ENCODE measurements around the gene HAUS3. TPM values are rescaled to one million over a fixed set of nuclear protein-coding genes. Genes with fewer than 3 reads are reported as not detected.

Gene HAUS3
- total RNA-seq, 1 experiment from 2014 or later, result 9.5 TPM

- peak overlapping the region; percentile 51; the same call in 1 of the 2 replicates for H2AFZ ChIP-seq (ENCODE audit: low read length)
- no peaks in the 10 kb centered on the region for H3K36me3 ChIP-seq (ENCODE audit: low read depth, low read length)
- H3K9me3 ChIP-seq (ENCODE audit: low read length), result no peaks in the 10 kb centered on the region
- H3K9me2 ChIP-seq (replicated peaks; ENCODE audit: low read length), result no peaks in the 10 kb centered on the region
- H3K27ac ChIP-seq (ENCODE audit: low read length), result no peak overlapping the region
- H3K9ac ChIP-seq (ENCODE audit: low read length), result peak overlapping the region; percentile 61
- DNase-seq, result peak; percentile 95
- BruUV-seq (replicated peaks), result no TSS peak
- peaks cover 8% of the 10 kb centered on the region; the same call in 1 of the 2 replicates for H3K4me1 ChIP-seq (ENCODE audit: insufficient read depth, low read length)
- TF ChIP-seq EZH2 (IDR thresholded peaks at IDR 0.05; ENCODE audit: low read length, unreplicated experiment), result no peak
- TF ChIP-seq CTCF (conservative IDR thresholded peaks at IDR 0.05; ENCODE audit: low read depth, low read length), result no peak
- no peak for TF ChIP-seq EZH2phosphoT487 (IDR thresholded peaks at IDR 0.05; ENCODE audit: borderline replicate concordance, low read length)
- intact Hi-C loops (cut with micrococcal nuclease), result loop anchor here (5.0 kb wide), 1 partner anchor 155 kb away; the partner anchor contains the start of genes CFAP99 and ZFYVE28
- H3K4me2 ChIP-seq (ENCODE audit: low read length), result peak overlapping the region; percentile 91
- no peaks in the 10 kb centered on the region for H3F3A ChIP-seq (ENCODE audit: low read length, unreplicated experiment)
- CTCF ChIA-PET, result interaction anchor here (0.7 kb wide), 1 partner anchor 150 kb away, joined by 3 read pairs; no protein-coding TSS in a partner anchor
- POLR2A ChIA-PET (ENCODE audit: unreplicated experiment), result interaction anchor here (0.7 kb wide), 1 partner anchor 430 kb away, joined by 3 read pairs; no protein-coding TSS in a partner anchor
- ATAC-seq, result peak; percentile 92
- H4K20me1 ChIP-seq (ENCODE audit: low read length), result no peaks in the 10 kb centered on the region
- peak overlapping the region; percentile 72 for H3K4me3 ChIP-seq (ENCODE audit: low read length)
- H3K79me2 ChIP-seq (ENCODE audit: low read length), result peaks cover 10% of the 10 kb centered on the region; the same call in 1 of the 2 replicates
- no peaks in the 10 kb centered on the region for H3K27me3 ChIP-seq (ENCODE audit: low read length)
These were observed 20.4 kb upstream of the HAUS3 start for GRCh38 chr4:2262145-2262943.

DNA sequence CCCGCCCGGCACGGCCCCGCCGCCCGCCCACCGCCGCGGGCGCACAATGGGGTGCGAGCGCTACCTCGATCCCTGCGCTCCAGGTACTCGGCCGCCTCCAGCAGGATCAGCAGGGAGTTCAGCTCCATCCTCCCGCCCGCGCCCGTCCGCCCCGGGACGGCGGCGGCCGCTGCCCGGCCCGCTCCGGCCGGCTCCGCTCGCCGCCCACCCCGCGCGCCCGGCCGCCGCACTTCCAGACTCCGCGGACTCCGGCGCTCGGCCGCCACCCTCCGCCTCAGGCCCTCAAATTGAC lies 19.9 kb upstream of the HAUS3 start, which contains the start of gene MXD4:
MXD4 (minus strand) TSS at position 257 of the 292 bp plus-strand sequence; CDS start at position 128, 129 bp downstream.
- H3K4me2 ChIP-seq (ENCODE audit: low read length), result peak within 1 kb of the TSS; percentile 93
- H2AFZ ChIP-seq (ENCODE audit: low read length), result peak within 1 kb of the TSS; percentile 68
- H3K36me3 ChIP-seq (ENCODE audit: low read depth, low read length), result no peaks in the 10 kb centered on the region
- ATAC-seq, result no peak
- peak within 1 kb of the TSS; percentile 79 for H3K9ac ChIP-seq (ENCODE audit: low read length)
- H3K9me3 ChIP-seq (ENCODE audit: low read length), result no peaks in the 10 kb centered on the region
- H3K4me1 ChIP-seq (ENCODE audit: insufficient read depth, low read length), result peaks cover 8% of the 10 kb centered on the region; the same call in 1 of the 2 replicates
- POLR2A ChIA-PET (ENCODE audit: unreplicated experiment), result interaction anchor here (0.7 kb wide), 1 partner anchor 430 kb away, joined by 3 read pairs; no protein-coding TSS in a partner anchor
- no peaks in the 10 kb centered on the region for H3K9me2 ChIP-seq (replicated peaks; ENCODE audit: low read length)
- CTCF ChIA-PET, result interaction anchor here (0.7 kb wide), 1 partner anchor 151 kb away, joined by 3 read pairs; no protein-coding TSS in a partner anchor
- peak within 1 kb of the TSS; percentile 87 for H3K4me3 ChIP-seq (ENCODE audit: low read length)
- peaks cover 10% of the 10 kb centered on the region; the same call in 1 of the 2 replicates for H3K79me2 ChIP-seq (ENCODE audit: low read length)
- H4K20me1 ChIP-seq (ENCODE audit: low read length), result no peaks in the 10 kb centered on the region
- no peak for TF ChIP-seq CTCF (conservative IDR thresholded peaks at IDR 0.05; ENCODE audit: low read depth, low read length)
- TF ChIP-seq EZH2 (IDR thresholded peaks at IDR 0.05; ENCODE audit: low read length, unreplicated experiment), result no peak
- TF ChIP-seq EZH2phosphoT487 (IDR thresholded peaks at IDR 0.05; ENCODE audit: borderline replicate concordance, low read length), result no peak
- intact Hi-C loops (cut with micrococcal nuclease), result loop anchor here (5.0 kb wide), 1 partner anchor 156 kb away; the partner anchor contains the start of genes CFAP99 and ZFYVE28
- BruUV-seq (replicated peaks), result no TSS peak
- no peaks in the 10 kb centered on the region for H3K27me3 ChIP-seq (ENCODE audit: low read length)
- DNase-seq, result no peak
- no peaks in the 10 kb centered on the region for H3F3A ChIP-seq (ENCODE audit: low read length, unreplicated experiment)
- H3K27ac ChIP-seq (ENCODE audit: low read length), result no peak within 1 kb of the TSS
